GM23248 (cell line): ENCODE results near the gene EIF4G3.

Source experiments
- EZH2 ChIP-seq: fragments of 200-600 bp; sonication (generic); IDR thresholded peaks from 2 replicates; pipeline ENCODE4 v1.6.1; 2018; ENCODE audit warnings: antibody characterized with exemption, mild to moderate bottlenecking; ENCODE audit not compliant: insufficient read depth, poor library complexity, severe bottlenecking
- EZH2phosphoT487 ChIP-seq: fragments of 200-600 bp; sonication (generic); IDR thresholded peaks from 2 replicates; pipeline ENCODE4 v1.6.1; 2018; ENCODE audit warnings: antibody characterized with exemption, moderate library complexity, mild to moderate bottlenecking, low read depth; ENCODE audit not compliant: insufficient read depth

DNA sequence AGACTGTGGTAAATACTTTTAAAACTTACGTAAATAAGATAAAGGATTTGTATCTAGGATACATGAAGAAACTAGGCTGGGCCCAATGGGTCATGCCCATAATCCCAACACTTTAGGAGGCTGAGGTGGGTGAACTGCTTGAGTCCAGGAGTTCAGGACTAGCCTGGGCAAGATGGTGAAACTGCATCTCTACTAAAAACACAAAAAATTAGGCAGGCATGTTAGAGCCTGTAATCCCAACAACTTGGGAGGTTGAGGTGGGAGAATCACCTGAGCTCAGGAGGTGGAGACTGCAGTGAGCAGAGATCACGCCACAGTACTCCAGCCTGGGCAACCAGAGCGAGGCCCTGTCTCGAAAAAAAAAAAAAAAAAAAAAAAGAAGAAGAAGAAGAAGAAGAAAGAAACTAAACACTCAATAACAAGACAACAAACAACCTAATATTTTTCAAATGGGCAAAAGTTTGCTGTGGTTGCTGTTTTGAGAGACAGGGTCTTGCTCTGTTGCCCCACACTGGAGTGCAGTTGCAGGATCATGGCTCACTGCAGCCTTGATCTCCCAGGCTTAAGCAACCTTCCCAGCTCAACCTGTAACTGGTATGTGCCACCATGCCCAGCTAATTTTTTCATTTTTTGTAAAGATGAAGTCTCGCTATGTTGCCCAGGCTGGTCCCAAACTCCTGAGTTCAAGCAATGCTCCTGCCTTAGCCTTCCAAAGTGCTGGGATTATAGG lies 78.3 kb downstream of the EIF4G3 start:
- TF ChIP-seq EZH2 (no peak), EZH2phosphoT487 (no peak)
